Stimulated activated memory B cell treated with anti-CD40 and anti-IgM and Interleukin-4, amounts not matched to agents 10 μg/mL and 1 μg/mL and 100 μg/mL, for 72 hours (primary cell): ENCODE measurements around the gene NOLC1.

Experiments
- ATAC-seq: fragments of 150-1000 bp; cut with Tn5 transposase; 2 replicates; pipeline ENCODE4 v1.10.0; 2021
- H3K27ac Mint-ChIP-seq: one replicate; pipeline ENCODE4 v1.8.0; 2022; ENCODE audit warnings: mild to moderate bottlenecking, mixed read lengths
- H3K27me3 Mint-ChIP-seq: one replicate; pipeline ENCODE4 v1.8.0; 2022; ENCODE audit warnings: mixed read lengths
- H3K36me3 Mint-ChIP-seq: one replicate; pipeline ENCODE4 v1.8.0; 2022; ENCODE audit warnings: mixed read lengths
- H3K4me1 Mint-ChIP-seq: one replicate; pipeline ENCODE4 v1.8.0; 2022; ENCODE audit warnings: mixed read lengths
- H3K4me3 Mint-ChIP-seq: one replicate; pipeline ENCODE4 v1.8.0; 2022; ENCODE audit warnings: mild to moderate bottlenecking, moderate library complexity, mixed read lengths
- H3K9me3 Mint-ChIP-seq: one replicate; pipeline ENCODE4 v1.8.0; 2022; ENCODE audit warnings: mixed read lengths

Gene NOLC1

DNA sequence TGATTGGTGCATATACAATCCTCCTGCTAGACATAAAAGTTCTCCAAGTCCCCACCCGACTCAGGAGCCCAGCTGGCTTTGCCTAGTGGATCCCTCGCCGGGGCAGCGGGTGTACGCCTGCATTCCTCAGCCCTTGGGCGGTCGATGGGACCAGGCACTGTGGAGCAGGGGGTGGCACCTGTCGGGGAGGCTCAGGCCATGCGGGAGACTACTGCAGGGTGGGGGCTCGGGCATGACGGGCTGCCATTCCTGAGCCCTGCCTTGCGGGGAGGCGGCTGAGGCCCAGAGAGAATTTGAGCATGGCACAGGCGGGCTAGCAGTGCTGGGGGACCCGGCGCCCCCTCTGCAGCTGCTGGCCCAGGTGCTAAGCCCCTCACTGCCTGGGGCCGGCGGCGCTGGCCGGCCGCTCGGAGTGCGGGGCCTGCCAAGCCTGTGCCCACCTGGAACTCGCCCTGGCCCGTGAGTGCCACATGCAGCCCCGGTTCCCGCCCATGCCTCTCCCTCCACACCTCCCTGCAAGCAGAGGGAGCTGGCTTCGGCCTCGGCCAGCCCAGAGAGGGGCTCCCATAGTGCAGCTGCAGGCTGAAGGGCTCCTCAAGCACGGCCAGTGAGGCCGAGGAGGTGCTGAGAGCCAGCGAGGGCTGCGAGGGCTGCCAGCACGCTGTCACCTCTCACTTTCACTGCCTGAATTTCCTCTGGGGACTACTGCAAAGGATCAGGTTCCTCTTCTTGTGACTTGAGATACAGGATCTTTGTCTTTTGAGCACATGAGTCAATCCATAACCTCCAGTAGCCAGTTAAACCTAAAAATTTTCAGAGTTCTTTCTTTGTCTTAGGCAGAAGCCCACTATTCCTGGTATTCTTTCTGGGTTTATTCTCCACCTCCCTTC is 48.8 kb downstream of the NOLC1 start:
- H3K36me3 Mint-ChIP-seq, result peaks cover 8% of the 10 kb centered on the region
- H3K4me3 Mint-ChIP-seq, result no peak overlapping the region
- peak; percentile 90 for ATAC-seq
- peaks cover 5% of the 10 kb centered on the region for H3K9me3 Mint-ChIP-seq
- peaks cover 34% of the 10 kb centered on the region for H3K27me3 Mint-ChIP-seq
- peaks cover 17% of the 10 kb centered on the region for H3K4me1 Mint-ChIP-seq
- H3K27ac Mint-ChIP-seq, result no peak overlapping the region

- ATAC-seq, result no peak
- Mint-ChIP-seq H3K27ac (peak overlapping the region; percentile 20), H3K36me3 (peaks cover 8% of the 10 kb centered on the region), H3K27me3 (peaks cover 34% of the 10 kb centered on the region), H3K4me1 (peaks cover 17% of the 10 kb centered on the region), H3K4me3 (no peak overlapping the region), H3K9me3 (peaks cover 5% of the 10 kb centered on the region)
These were observed 50.2 kb downstream of the NOLC1 start for GRCh38 chr10:102202386-102202785.

GRCh38 chr10:102208311-102209035 is 56.3 kb downstream of the NOLC1 start:
- Mint-ChIP-seq H3K4me3 (no peak overlapping the region), H3K27me3 (peaks cover under 1% of the 10 kb centered on the region), H3K27ac (no peak overlapping the region), H3K9me3 (peaks cover 5% of the 10 kb centered on the region), H3K36me3 (peaks cover 4% of the 10 kb centered on the region), H3K4me1 (peaks cover 5% of the 10 kb centered on the region)
- no peak for ATAC-seq

DNA sequence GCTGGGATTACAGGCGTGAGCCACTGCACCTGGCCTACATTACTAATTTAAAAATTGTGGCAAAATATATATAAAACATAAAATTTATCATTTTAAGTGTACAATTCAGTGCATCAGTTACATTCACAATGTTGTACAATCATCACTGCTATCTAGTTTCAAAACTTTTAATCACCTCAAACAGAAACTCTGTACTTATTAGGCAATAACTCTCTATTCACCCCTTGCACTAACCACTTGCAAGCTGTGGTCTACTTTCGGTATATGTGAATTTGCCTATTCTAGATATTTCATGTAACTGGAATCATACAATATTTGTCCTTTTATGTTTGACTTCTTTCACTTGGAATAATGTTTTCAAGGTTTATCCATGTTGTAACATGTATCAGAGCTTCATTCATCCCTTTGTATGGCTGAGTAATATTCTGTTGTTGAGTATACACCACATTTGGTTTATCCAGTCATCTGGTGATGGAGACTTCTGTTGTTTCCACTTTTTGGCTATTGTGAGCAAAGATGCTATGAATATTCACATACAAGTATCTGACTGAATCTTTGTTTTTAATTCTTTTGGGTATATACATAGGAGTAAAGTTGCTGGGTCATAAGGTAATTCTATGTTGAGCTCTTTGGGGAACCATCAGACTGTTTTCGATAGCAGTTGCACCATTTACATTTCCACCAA is 59.6 kb downstream of the NOLC1 start:
- no peak for ATAC-seq
- Mint-ChIP-seq H3K9me3 (no peaks in the 10 kb centered on the region), H3K27ac (no peak overlapping the region), H3K4me3 (no peak overlapping the region), H3K4me1 (peaks cover 11% of the 10 kb centered on the region), H3K27me3 (no peaks in the 10 kb centered on the region), H3K36me3 (no peaks in the 10 kb centered on the region)
